Smooth muscle cell (in vitro differentiated cells): ENCODE data around the gene ENAM. TPM values are rescaled to one million over a fixed set of nuclear protein-coding genes. Genes with fewer than 3 reads are reported as not detected.
A peak's percentile ranks its signal among the peaks of the same experiment; 100 is the strongest.

Source experiments
- DNase-seq: peaks from one replicate; lab custom pipeline; 2025; ENCODE audit not compliant: unreplicated experiment; lab: John Stamatoyannopoulos, UW
- H2AFZ ChIP-seq: fragments of 200-600 bp; sonication (generic); 2 replicates; pipeline ENCODE4 v1.6.0; 2016; ENCODE audit warnings: antibody characterized with exemption, low read depth, mild to moderate bottlenecking
- H3F3A ChIP-seq: fragments of 200-600 bp; sonication (generic); 2 replicates; pipeline ENCODE4 v1.6.0; 2017; ENCODE audit warnings: antibody characterized with exemption, low read depth
- H3K27ac ChIP-seq: fragments of 200-600 bp; sonication (generic); 2 replicates; pipeline ENCODE4 v1.5.1; 2016; ENCODE audit warnings: low read depth, mild to moderate bottlenecking
- H3K27me3 ChIP-seq: fragments of 200-600 bp; sonication (generic); 2 replicates; pipeline ENCODE4 v1.6.1; 2016; ENCODE audit warnings: low read depth, mild to moderate bottlenecking
- H3K36me3 ChIP-seq: fragments of 200-600 bp; sonication (generic); 2 replicates; pipeline ENCODE4 v1.5.1; 2016; ENCODE audit warnings: low read depth
- H3K4me1 ChIP-seq: fragments of 200-600 bp; sonication (generic); 2 replicates; pipeline ENCODE4 v1.5.1; 2016; ENCODE audit warnings: low read depth
- H3K4me2 ChIP-seq: fragments of 200-600 bp; sonication (generic); 2 replicates; pipeline ENCODE4 v1.6.0; 2016; ENCODE audit warnings: mild to moderate bottlenecking
- H3K4me3 ChIP-seq: fragments of 200-600 bp; sonication (generic); 2 replicates; pipeline ENCODE4 v1.5.1; 2016; ENCODE audit warnings: mild to moderate bottlenecking
- H3K79me2 ChIP-seq: fragments of 200-600 bp; sonication (generic); 2 replicates; pipeline ENCODE4 v1.6.0; 2016; ENCODE audit warnings: low read depth, mild to moderate bottlenecking
- H3K9ac ChIP-seq: fragments of 200-600 bp; sonication (generic); 2 replicates; pipeline ENCODE4 v1.6.0; 2016; ENCODE audit warnings: low read depth
- H3K9me3 ChIP-seq: fragments of 200-600 bp; sonication (generic); replicated peaks from 2 replicates; pipeline ENCODE4 v1.5.1; 2016; ENCODE audit warnings: low read depth
- H4K20me1 ChIP-seq: fragments of 200-600 bp; sonication (generic); 2 replicates; pipeline ENCODE4 v1.6.0; 2016; ENCODE audit warnings: low read depth
- WGBS: methylation state at CpG from one replicate; pipeline ENCODE4 v1.1.7; 2016; ENCODE audit warnings: low lambda C conversion rate; 5-methylcytosine and 5-hydroxymethylcytosine counted together
- polyA plus RNA-seq: library from polyadenylated mRNA; unstranded; fragments of >200 nt; fragmentation: Nextera tagmentation; extraction: Ambion mirVana; gene quantifications from 2 replicates; pipeline ENCODE4 v1.2.1, GENCODE V29; 2016
- total RNA-seq: library from RNA; depleted of rRNA; stranded (reverse); fragments of >200 nt; gene quantifications from 2 replicates; pipeline ENCODE4 v1.2.3, GENCODE V29; 2014
- TF ChIP-seq, protein P1 (sequence below): fragments of 200-600 bp; sonication (generic); IDR thresholded peaks from 2 replicates; pipeline ENCODE4 v1.5.1; 2017; ENCODE audit warnings: borderline replicate concordance, mild to moderate bottlenecking, antibody characterized with exemption; ENCODE audit not compliant: insufficient read depth, poor library complexity, severe bottlenecking

Gene ENAM
- total and polyA plus RNA-seq, 2 experiments from 2014 or later: not detected

DNA sequence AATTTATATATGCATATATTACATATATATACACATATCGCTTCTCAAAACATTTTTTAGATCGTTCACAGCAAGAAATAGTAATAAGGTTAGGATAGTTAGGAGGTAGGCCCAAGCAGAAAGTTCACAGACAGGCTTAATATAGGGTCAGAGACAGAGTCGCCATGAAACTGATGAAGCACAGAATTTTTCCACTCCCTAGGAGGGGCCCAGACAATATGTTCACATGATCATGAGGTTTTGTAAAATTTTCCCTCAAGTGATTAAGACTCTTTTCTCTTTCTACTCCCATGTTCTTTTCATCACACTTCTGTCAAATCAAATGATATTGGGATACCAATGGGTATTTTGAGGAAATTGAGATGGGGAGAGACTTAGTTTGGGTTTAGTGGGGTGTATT, 5.2 kb upstream of the ENAM start:
- H3F3A ChIP-seq: no peaks in the 10 kb centered on the region
- no peak overlapping the region for H3K27ac ChIP-seq
- no peaks in the 10 kb centered on the region for H3K36me3 ChIP-seq
- no peaks in the 10 kb centered on the region for H3K9me3 ChIP-seq
- H3K27me3 ChIP-seq: no peaks in the 10 kb centered on the region
- H2AFZ ChIP-seq: no peak overlapping the region
- no peak overlapping the region for H3K9ac ChIP-seq
- TF ChIP-seq, protein P1, sequence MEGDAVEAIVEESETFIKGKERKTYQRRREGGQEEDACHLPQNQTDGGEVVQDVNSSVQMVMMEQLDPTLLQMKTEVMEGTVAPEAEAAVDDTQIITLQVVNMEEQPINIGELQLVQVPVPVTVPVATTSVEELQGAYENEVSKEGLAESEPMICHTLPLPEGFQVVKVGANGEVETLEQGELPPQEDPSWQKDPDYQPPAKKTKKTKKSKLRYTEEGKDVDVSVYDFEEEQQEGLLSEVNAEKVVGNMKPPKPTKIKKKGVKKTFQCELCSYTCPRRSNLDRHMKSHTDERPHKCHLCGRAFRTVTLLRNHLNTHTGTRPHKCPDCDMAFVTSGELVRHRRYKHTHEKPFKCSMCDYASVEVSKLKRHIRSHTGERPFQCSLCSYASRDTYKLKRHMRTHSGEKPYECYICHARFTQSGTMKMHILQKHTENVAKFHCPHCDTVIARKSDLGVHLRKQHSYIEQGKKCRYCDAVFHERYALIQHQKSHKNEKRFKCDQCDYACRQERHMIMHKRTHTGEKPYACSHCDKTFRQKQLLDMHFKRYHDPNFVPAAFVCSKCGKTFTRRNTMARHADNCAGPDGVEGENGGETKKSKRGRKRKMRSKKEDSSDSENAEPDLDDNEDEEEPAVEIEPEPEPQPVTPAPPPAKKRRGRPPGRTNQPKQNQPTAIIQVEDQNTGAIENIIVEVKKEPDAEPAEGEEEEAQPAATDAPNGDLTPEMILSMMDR: no peak
- DNase-seq: no peak
- no peaks in the 10 kb centered on the region for H3K79me2 ChIP-seq
- no peaks in the 10 kb centered on the region for H3K4me1 ChIP-seq
- H3K4me2 ChIP-seq: no peak overlapping the region
- no peaks in the 10 kb centered on the region for H4K20me1 ChIP-seq
- H3K4me3 ChIP-seq: no peak overlapping the region
- 95% methylated on average over 3 of the region's 3 CpGs for WGBS

DNA sequence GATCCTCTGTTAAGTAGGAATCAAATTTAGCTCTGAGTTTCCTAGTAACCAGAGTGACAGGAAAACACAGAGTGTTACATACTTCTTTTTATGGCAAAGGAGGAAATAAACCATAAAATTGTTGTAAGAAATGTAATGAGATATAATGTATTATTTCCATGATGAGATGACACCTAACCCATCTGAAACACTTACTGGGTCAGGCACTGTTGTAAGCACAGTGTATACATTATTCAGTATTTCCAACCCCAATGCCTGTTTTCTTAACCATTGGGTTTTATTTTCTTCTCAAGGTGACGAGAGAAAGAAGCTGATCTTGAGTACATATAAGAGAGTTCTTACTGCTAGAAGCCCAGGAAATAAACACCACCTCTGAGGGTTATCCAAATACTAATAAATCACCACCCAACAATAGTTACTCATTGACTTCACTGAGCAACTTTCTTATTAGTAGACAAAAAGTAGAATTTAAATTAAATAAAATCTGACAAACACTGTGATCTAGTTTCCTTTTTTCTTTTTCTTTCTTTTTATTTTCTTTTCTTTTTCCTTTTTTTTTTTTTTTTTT, 4.2 kb upstream of the ENAM start:
- Histone ChIP-seq H3K9ac (no peak overlapping the region), H3K27ac (no peak overlapping the region), H3K4me2 (no peak overlapping the region), H4K20me1 (no peaks in the 10 kb centered on the region), H3K4me3 (no peak overlapping the region), H3K36me3 (no peaks in the 10 kb centered on the region), H3K4me1 (no peaks in the 10 kb centered on the region), H3K9me3 (no peaks in the 10 kb centered on the region), H3K79me2 (no peaks in the 10 kb centered on the region), H3F3A (no peaks in the 10 kb centered on the region), H3K27me3 (no peaks in the 10 kb centered on the region), H2AFZ (no peak overlapping the region)
- DNase-seq: no peak
- 39% methylated on average over 1 of the region's 1 CpG for WGBS
- TF ChIP-seq, protein P1: no peak

DNA sequence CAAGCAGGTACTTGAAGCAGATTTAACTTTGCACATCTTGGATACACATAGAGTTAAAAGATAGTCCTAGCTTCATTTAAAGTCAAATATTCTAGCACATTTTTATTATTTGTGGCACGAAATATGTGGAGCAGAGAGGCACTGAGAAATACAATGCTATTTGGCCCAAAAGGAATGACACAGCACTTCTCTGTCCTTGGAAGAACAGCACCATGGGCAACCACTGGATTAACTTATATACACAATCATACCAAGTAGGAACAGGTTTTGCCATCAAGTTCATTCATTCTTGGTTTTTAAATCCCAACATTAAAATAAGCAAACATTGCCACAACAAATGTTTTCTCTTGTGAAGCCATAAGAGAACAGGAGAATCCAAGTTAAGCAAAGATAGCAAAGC, 924 bp upstream of the ENAM start:
- Histone ChIP-seq H3K36me3 (no peaks in the 10 kb centered on the region), H3K79me2 (no peaks in the 10 kb centered on the region), H4K20me1 (no peaks in the 10 kb centered on the region), H3K27me3 (no peaks in the 10 kb centered on the region), H3K4me3 (no peak overlapping the region), H3K4me1 (no peaks in the 10 kb centered on the region), H3K27ac (no peak overlapping the region), H3K9me3 (no peaks in the 10 kb centered on the region), H3K9ac (no peak overlapping the region), H3K4me2 (no peak overlapping the region), H3F3A (no peaks in the 10 kb centered on the region), H2AFZ (no peak overlapping the region)
- no peak for DNase-seq
- TF ChIP-seq, protein P1: no peak
- 91% methylated on average over 1 of the region's 1 CpG for WGBS

DNA sequence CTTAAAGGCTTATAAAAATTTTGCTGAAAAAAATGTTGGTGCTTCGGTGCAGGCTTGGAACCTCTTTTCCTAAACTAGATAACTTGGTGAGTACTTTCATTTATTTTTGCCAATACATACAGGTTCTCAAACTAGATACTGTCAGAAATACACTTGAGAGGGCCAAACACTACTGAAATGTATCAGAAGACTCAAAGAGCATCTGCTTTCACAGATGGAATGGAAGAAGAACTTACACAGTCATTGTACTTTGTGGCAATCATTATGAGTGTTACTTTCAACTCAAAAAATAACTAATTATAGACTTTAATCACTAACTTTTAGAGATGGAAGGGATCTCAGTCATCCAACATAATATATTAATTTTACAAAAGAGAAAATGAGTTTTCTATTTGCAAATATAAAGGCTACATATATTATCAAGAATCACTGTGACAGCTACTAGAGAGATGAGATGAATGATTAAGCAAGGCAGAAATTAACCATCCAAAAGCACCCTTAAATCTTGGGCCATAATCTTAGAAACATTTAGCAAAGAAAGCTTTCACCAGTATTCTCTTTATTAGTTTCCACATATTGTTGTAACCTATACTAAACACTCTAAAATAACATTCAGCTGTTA, 1.0 kb downstream of the ENAM start:
- 83% methylated on average over 1 of the region's 1 CpG for WGBS
- H3K9ac ChIP-seq: no peak overlapping the region
- H2AFZ ChIP-seq: peak overlapping the region; percentile 33
- no peaks in the 10 kb centered on the region for H3K79me2 ChIP-seq
- no peaks in the 10 kb centered on the region for H3K9me3 ChIP-seq
- H3F3A ChIP-seq: no peaks in the 10 kb centered on the region
- no peaks in the 10 kb centered on the region for H3K36me3 ChIP-seq
- no peak overlapping the region for H3K4me2 ChIP-seq
- no peak overlapping the region for H3K4me3 ChIP-seq
- no peak for DNase-seq
- H3K27ac ChIP-seq: no peak overlapping the region
- no peaks in the 10 kb centered on the region for H3K27me3 ChIP-seq
- H4K20me1 ChIP-seq: no peaks in the 10 kb centered on the region
- TF ChIP-seq, protein P1: no peak
- no peaks in the 10 kb centered on the region for H3K4me1 ChIP-seq
